GM06990 (cell line): ENCODE results near the gene NOD1.
"Not testable (repeated sequence)": the region's sequence is repeated elsewhere in the genome, so short reads cannot be mapped to it uniquely, and the experiment has no call there.

ENCODE experiments used
- DNase-seq: peaks from one replicate; pipeline ENCODE4 v3.0.0-alpha.2; 2011; ENCODE audit not compliant: insufficient read length; ENCODE audit errors: extremely low read depth
- H3K27me3 ChIP-seq: replicated peaks from 2 replicates; pipeline ENCODE4 v1.6.0; 2011; ENCODE audit warnings: low read length; ENCODE audit not compliant: control insufficient read depth, insufficient read depth
- H3K36me3 ChIP-seq: 2 replicates; pipeline ENCODE4 v1.5.1; 2011; ENCODE audit warnings: low read length; ENCODE audit not compliant: control insufficient read depth, insufficient read depth
- H3K4me3 ChIP-seq: replicated peaks from 2 replicates; pipeline ENCODE4 v1.5.1; 2011; ENCODE audit warnings: low read depth, mild to moderate bottlenecking, control low read depth, low read length
- TF ChIP-seq, protein P1 (sequence below): IDR thresholded peaks from 2 replicates; pipeline ENCODE4 v1.5.1; 2011; ENCODE audit warnings: low read length, control low read depth, mild to moderate bottlenecking, inconsistent platforms; ENCODE audit not compliant: insufficient read depth, poor library complexity, severe bottlenecking

NOD1 gene

GRCh38 chr7:30391806-30392205 lies 86.8 kb downstream of the NOD1 start:
- DNase-seq: no peak
- H3K4me3 ChIP-seq: no peak overlapping the region
- no peaks in the 10 kb centered on the region for H3K36me3 ChIP-seq
- TF ChIP-seq, protein P1, sequence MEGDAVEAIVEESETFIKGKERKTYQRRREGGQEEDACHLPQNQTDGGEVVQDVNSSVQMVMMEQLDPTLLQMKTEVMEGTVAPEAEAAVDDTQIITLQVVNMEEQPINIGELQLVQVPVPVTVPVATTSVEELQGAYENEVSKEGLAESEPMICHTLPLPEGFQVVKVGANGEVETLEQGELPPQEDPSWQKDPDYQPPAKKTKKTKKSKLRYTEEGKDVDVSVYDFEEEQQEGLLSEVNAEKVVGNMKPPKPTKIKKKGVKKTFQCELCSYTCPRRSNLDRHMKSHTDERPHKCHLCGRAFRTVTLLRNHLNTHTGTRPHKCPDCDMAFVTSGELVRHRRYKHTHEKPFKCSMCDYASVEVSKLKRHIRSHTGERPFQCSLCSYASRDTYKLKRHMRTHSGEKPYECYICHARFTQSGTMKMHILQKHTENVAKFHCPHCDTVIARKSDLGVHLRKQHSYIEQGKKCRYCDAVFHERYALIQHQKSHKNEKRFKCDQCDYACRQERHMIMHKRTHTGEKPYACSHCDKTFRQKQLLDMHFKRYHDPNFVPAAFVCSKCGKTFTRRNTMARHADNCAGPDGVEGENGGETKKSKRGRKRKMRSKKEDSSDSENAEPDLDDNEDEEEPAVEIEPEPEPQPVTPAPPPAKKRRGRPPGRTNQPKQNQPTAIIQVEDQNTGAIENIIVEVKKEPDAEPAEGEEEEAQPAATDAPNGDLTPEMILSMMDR: no peak
- no peaks in the 10 kb centered on the region for H3K27me3 ChIP-seq

GRCh38 chr7:30390736-30391636 lies 87.6 kb downstream of the NOD1 start:
- H3K36me3 ChIP-seq: no peaks in the 10 kb centered on the region
- H3K27me3 ChIP-seq: no peaks in the 10 kb centered on the region
- no peak for DNase-seq
- TF ChIP-seq, protein P1: no peak
- H3K4me3 ChIP-seq: no peak overlapping the region

DNA sequence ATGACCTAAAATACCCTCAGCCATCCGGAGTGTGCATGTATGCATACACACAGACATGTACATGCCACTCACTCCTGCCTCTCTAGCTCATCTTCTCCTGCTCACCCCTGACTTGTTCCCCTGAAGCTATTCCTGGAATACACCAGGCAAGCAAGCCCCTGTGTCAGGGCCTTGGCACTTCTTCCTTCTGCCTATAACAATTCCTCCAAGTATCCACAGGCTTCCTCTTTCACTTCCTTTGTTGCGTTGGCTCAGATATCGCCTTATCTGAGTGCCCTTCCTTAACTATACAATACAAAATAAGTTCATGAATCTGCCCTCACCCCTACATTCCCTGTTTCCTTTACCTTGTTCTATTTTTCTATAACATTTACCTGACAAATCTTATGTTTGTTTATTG lies 88.8 kb downstream of the NOD1 start:
- no peaks in the 10 kb centered on the region for H3K27me3 ChIP-seq
- H3K36me3 ChIP-seq: no peaks in the 10 kb centered on the region
- DNase-seq: no peak
- TF ChIP-seq, protein P1: no peak
- no peak overlapping the region for H3K4me3 ChIP-seq

- no peak for DNase-seq
- no peaks in the 10 kb centered on the region for H3K36me3 ChIP-seq
- TF ChIP-seq, protein P1: no peak
- no peaks in the 10 kb centered on the region for H3K27me3 ChIP-seq
- H3K4me3 ChIP-seq: no peak overlapping the region
Observed at GRCh38 chr7:30382607-30383006, 96.0 kb downstream of the NOD1 start.

DNA sequence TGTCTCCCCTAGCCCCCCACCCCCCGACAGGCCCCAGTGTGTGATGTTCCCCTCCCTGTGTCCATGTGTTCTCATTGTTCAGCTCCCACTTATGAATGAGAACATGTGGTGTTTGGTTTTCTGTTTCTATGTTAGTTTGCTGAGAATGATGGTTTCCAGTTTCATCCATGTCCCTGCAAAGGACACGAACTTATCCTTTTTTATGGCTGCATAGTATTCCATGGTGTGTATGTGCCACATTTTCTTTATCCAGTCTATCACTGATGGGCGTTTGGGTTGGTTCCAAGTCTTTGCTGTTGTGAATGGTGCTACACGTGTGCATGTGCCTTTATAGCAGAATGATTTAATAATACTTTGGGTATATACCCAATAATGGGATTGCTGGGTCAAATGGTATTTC lies 97.8 kb downstream of the NOD1 start:
- not testable (repeated sequence) for H3K4me3 ChIP-seq, H3K27me3 ChIP-seq, DNase-seq, H3K36me3 ChIP-seq

DNA sequence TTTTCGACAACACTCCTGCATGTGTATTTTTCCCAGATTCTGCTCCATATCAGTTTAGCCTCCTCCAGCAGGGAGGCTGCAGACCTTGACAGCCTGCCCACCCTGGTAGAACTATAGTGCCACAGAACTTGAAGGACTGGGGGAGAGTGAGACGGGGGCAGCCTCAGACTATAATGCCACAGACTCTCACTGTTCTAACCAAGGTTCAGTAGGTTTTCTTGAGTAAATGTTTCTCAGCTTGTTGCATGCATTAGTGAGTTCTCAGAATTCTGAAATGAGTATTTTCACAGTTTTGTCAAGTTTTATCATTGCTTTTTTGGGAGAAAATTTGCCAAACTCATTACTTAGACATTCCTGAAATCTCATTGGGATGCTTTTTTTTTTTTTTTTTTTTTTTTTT lies 98.3 kb downstream of the NOD1 start:
- Histone ChIP-seq H3K36me3 (no peaks in the 10 kb centered on the region), H3K4me3 (no peak overlapping the region), H3K27me3 (no peaks in the 10 kb centered on the region)
- TF ChIP-seq, protein P1: no peak
- no peak for DNase-seq
